ENCODE results near the gene DNAAF2.

DNAAF2 gene

DNA sequence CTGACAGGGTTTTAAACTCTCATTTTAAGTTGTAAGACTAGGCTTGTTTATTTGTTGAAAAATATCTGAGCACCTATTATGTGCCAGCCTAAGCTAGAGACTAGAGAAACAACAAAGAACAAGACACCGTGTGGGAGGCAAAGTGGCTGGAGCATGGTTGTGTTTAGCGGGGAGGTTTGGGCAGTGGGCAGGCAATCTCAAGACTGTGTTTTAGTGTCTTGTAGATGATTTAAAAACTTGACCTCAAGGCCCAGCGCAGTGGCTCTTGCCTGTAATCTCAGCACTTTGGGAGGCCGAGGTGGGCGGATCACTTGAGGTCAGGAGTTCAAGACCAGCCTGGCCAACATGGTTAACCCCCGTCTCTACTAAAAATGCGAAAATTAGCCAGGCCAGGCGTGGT, 22.4 kb downstream of the DNAAF2 start:
- H3K27me3 ChIP-seq (ENCODE audit: control insufficient read depth, low read length): no peaks in the 10 kb centered on the region
- H3K36me3 ChIP-seq (ENCODE audit: control insufficient read depth, low read length): peaks cover 72% of the 10 kb centered on the region
- H3K4me3 ChIP-seq (ENCODE audit: low read length): no peak overlapping the region
- H3K9me2 ChIP-seq (replicated peaks; ENCODE audit: control insufficient read depth, low read length): no peaks in the 10 kb centered on the region
- peaks cover 22% of the 10 kb centered on the region for H3K4me1 ChIP-seq (ENCODE audit: control insufficient read depth, low read length)
- no peak overlapping the region for H3K4me2 ChIP-seq (ENCODE audit: low read length)
- no peak for TF ChIP-seq EZH2phosphoT487 (IDR thresholded peaks at IDR 0.05; ENCODE audit: borderline replicate concordance, low read length)
- TF ChIP-seq, protein P1, sequence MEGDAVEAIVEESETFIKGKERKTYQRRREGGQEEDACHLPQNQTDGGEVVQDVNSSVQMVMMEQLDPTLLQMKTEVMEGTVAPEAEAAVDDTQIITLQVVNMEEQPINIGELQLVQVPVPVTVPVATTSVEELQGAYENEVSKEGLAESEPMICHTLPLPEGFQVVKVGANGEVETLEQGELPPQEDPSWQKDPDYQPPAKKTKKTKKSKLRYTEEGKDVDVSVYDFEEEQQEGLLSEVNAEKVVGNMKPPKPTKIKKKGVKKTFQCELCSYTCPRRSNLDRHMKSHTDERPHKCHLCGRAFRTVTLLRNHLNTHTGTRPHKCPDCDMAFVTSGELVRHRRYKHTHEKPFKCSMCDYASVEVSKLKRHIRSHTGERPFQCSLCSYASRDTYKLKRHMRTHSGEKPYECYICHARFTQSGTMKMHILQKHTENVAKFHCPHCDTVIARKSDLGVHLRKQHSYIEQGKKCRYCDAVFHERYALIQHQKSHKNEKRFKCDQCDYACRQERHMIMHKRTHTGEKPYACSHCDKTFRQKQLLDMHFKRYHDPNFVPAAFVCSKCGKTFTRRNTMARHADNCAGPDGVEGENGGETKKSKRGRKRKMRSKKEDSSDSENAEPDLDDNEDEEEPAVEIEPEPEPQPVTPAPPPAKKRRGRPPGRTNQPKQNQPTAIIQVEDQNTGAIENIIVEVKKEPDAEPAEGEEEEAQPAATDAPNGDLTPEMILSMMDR (IDR thresholded peaks at IDR 0.05; ENCODE audit: low read depth, low read length, poor library complexity, severe bottlenecking): no peak
- H3K9me3 ChIP-seq (ENCODE audit: control insufficient read depth, insufficient read depth, low read length): no peaks in the 10 kb centered on the region
- H4K20me1 ChIP-seq (ENCODE audit: control insufficient read depth, insufficient read depth, low read depth, low read length): 0 out of 2 replicates have a peak, but pooled peaks cover 5% of the 10 kb centered on the region
- H3K79me2 ChIP-seq (ENCODE audit: control insufficient read depth, low read length): peaks cover 83% of the 10 kb centered on the region
- peaks cover 40% of the 10 kb centered on the region for H3F3A ChIP-seq (ENCODE audit: control insufficient read depth, insufficient read depth)
- H3K27ac ChIP-seq (ENCODE audit: low read depth, low read length): no peak overlapping the region

DNA sequence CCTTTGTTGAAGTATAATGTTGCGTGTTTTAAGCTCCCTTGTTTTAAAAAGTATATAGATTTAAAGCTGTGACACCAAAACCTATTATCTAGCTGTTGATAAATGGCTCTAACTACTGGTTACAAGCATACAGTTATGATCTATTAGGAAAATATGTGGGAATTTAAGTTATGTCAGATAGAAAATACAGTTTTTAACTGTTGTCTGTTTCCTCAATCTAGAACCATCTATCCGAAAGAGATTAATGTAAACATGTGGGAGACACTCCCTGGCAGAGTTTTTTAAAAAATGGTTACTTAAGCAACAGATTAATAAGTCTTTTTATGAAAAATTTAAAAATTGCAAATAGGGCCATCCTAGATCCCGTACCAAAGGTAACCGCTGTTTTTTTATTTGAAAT, 22.8 kb downstream of the DNAAF2 start:
- no peak overlapping the region for H3K4me3 ChIP-seq (ENCODE audit: low read length)
- no peaks in the 10 kb centered on the region for H3K9me2 ChIP-seq (replicated peaks; ENCODE audit: control insufficient read depth, low read length)
- peaks cover 35% of the 10 kb centered on the region for H3F3A ChIP-seq (ENCODE audit: control insufficient read depth, insufficient read depth)
- no peak overlapping the region for H3K27ac ChIP-seq (ENCODE audit: low read depth, low read length)
- 0 out of 2 replicates have a peak, but pooled peaks cover 2% of the 10 kb centered on the region for H4K20me1 ChIP-seq (ENCODE audit: control insufficient read depth, insufficient read depth, low read depth, low read length)
- H3K4me1 ChIP-seq (ENCODE audit: control insufficient read depth, low read length): peaks cover 18% of the 10 kb centered on the region
- H3K9me3 ChIP-seq (ENCODE audit: control insufficient read depth, insufficient read depth, low read length): no peaks in the 10 kb centered on the region
- H3K27me3 ChIP-seq (ENCODE audit: control insufficient read depth, low read length): no peaks in the 10 kb centered on the region
- H3K79me2 ChIP-seq (ENCODE audit: control insufficient read depth, low read length): peaks cover 83% of the 10 kb centered on the region
- H3K4me2 ChIP-seq (ENCODE audit: low read length): no peak overlapping the region
- TF ChIP-seq, protein P1 (IDR thresholded peaks at IDR 0.05; ENCODE audit: low read depth, low read length, poor library complexity, severe bottlenecking): no peak
- no peak for TF ChIP-seq EZH2phosphoT487 (IDR thresholded peaks at IDR 0.05; ENCODE audit: borderline replicate concordance, low read length)
- H3K36me3 ChIP-seq (ENCODE audit: control insufficient read depth, low read length): peaks cover 72% of the 10 kb centered on the region

DNA sequence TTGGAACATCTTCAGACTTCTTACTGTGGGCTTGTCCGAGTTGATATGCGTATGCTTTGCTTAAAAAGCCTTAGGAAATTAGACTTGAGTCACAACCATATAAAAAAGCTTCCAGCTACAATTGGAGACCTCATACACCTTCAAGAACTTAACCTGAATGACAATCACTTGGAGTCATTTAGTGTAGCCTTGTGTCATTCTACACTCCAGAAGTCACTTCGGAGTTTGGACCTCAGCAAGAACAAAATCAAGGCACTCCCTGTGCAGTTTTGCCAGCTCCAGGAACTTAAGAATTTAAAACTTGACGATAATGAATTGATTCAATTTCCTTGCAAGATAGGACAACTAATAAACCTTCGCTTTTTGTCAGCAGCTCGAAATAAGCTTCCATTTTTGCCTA, 27.5 kb downstream of the DNAAF2 start:
- Histone ChIP-seq H3F3A (ENCODE audit: control insufficient read depth, insufficient read depth) (peaks cover 8% of the 10 kb centered on the region; the same call in 1 of the 2 replicates), H3K79me2 (ENCODE audit: control insufficient read depth, low read length) (peaks cover 87% of the 10 kb centered on the region), H3K36me3 (ENCODE audit: control insufficient read depth, low read length) (peaks cover 76% of the 10 kb centered on the region)

More for the DNA sequence above, 27.5 kb downstream of the DNAAF2 start:
- TF ChIP-seq EZH2phosphoT487 (IDR thresholded peaks at IDR 0.05; ENCODE audit: borderline replicate concordance, low read length): no peak
- TF ChIP-seq, protein P1 (IDR thresholded peaks at IDR 0.05; ENCODE audit: low read depth, low read length, poor library complexity, severe bottlenecking): no peak
- no peak overlapping the region for H3K4me2 ChIP-seq (ENCODE audit: low read length)
- H3K27me3 ChIP-seq (ENCODE audit: control insufficient read depth, low read length): no peaks in the 10 kb centered on the region
- no peaks in the 10 kb centered on the region for H3K9me3 ChIP-seq (ENCODE audit: control insufficient read depth, insufficient read depth, low read length)
- H3K4me3 ChIP-seq (ENCODE audit: low read length): no peak overlapping the region
- H4K20me1 ChIP-seq (ENCODE audit: control insufficient read depth, insufficient read depth, low read depth, low read length): no peaks in the 10 kb centered on the region
- H3K27ac ChIP-seq (ENCODE audit: low read depth, low read length): no peak overlapping the region
- peaks cover 13% of the 10 kb centered on the region for H3K4me1 ChIP-seq (ENCODE audit: control insufficient read depth, low read length)
- H3K9me2 ChIP-seq (replicated peaks; ENCODE audit: control insufficient read depth, low read length): no peaks in the 10 kb centered on the region
